Gastrocnemius medialis (tissue), 4 donors: ENCODE measurements around the gene SZT2. TPM values are rescaled to one million over a fixed set of nuclear protein-coding genes. Genes with fewer than 3 reads are reported as not detected.

Experiments used
- ATAC-seq, 2 donors: fragments of 150-250 bp; one replicate each; pipeline ENCODE4 v1.9.1; 2016
- DNase-seq, 2 donors: peaks; one replicate each; pipeline ENCODE4 v3.0.0-alpha.2; 2019
- H3K27ac ChIP-seq, 4 donors: fragments of 200-600 bp; sonication (generic); 1 replicate in 1 of 4; 2 replicates in 3 of 4; pipeline ENCODE4 v1.5.1; 2016 to 2018; ENCODE audit warnings: mild to moderate bottlenecking in 2 of 4, moderate library complexity in 1 of 4
- H3K27me3 ChIP-seq, 3 donors: fragments of 200-600 bp; sonication (generic) in 2 of 3; 1 replicate in 1 of 3; 2 replicates in 2 of 3; pipeline versions ENCODE4 v1.5.1 to v1.6.0; 2016 to 2019; ENCODE audit warnings: mild to moderate bottlenecking in 1 of 3, moderate library complexity in 1 of 3
- H3K36me3 ChIP-seq, 2 donors: fragments of 200-600 bp; sonication (generic) in 1 of 2; one replicate each; pipeline ENCODE4 v1.5.1; 2017 to 2018
- H3K4me1 ChIP-seq, 2 donors: fragments of 200-600 bp; sonication (generic) in 1 of 2; one replicate each; pipeline ENCODE4 v1.5.1; 2016 to 2017; ENCODE audit warnings: mild to moderate bottlenecking in 2 of 2
- H3K4me3 ChIP-seq, 4 donors: fragments of 200-600 bp; sonication (generic) in 3 of 4; 1 replicate in 1 of 4; 2 replicates in 3 of 4; pipeline ENCODE4 v1.5.1; 2016 to 2019; ENCODE audit warnings: mild to moderate bottlenecking in 2 of 4
- H3K9me3 ChIP-seq, 3 donors: fragments of 200-600 bp; sonication (generic) in 2 of 3; 1 replicate in 1 of 3; 2 replicates in 2 of 3; pipeline ENCODE4 v1.5.1; 2016 to 2019
- POLR2A ChIP-seq, 2 donors: fragments of 450-650 bp; IDR thresholded peaks; one replicate each; pipeline ENCODE4 v1.6.1; 2017; ENCODE audit warnings: antibody characterized with exemption in 2 of 2, mild to moderate bottlenecking in 2 of 2, moderate library complexity in 2 of 2
- in situ Hi-C, 4 donors: fragments of 200-750 bp; cut with MboI; loops; one replicate each; pipeline versions ENCODE4 v1.15.0 to v1.8.0; 2017; ENCODE audit warnings: low sequenced_read_pairs in 4 of 4
- intact Hi-C: fragments of 100-400 bp; cut with DNase I; formaldehyde crosslinking; loops from one replicate; pipeline ENCODE4 v1.15.1; 2023; ENCODE audit warnings: low total_unique reads
- microRNA-seq, 2 donors: library from miRNA; unstranded; fragments of <30 nt; microRNA quantifications; one replicate each; pipeline ENCODE4, GENCODE V29; 2016; ENCODE audit warnings: borderline replicate concordance in 2 of 2
- total RNA-seq, 4 donors: library from RNA; depleted of rRNA; stranded (reverse); fragments of >200 nt; gene quantifications; one replicate each; pipeline versions ENCODE4 v1.1.0 to v1.2.3, GENCODE V29; 2016
- TF ChIP-seq, protein P1 (sequence below), 5 experiments: fragments of 450-650 bp in 3 of 5; fragments of 200-600 bp in 2 of 5; sonication (generic) in 2 of 5; IDR thresholded peaks in 4 of 5; conservative IDR thresholded peaks in 1 of 5; 1 replicate in 4 of 5; 2 replicates in 1 of 5; pipeline ENCODE4 v1.5.1; 2016 to 2019; ENCODE audit warnings: antibody characterized with exemption in 5 of 5, mild to moderate bottlenecking in 3 of 5, moderate library complexity in 3 of 5

The SZT2 gene
- total RNA-seq, 4 donors from 2014 or later: 15.9 to 20.9 (median 17.9) TPM

- H3K4me1 ChIP-seq: no peaks in the 10 kb centered on the region
- intact Hi-C loops: no loop called here
- no peaks in the 10 kb centered on the region for H3K36me3 ChIP-seq
- no peak overlapping the region for H3K27ac ChIP-seq
- H3K4me3 ChIP-seq: no peak overlapping the region
- no peak for ATAC-seq
- no peaks in the 10 kb centered on the region for H3K9me3 ChIP-seq
- TF ChIP-seq POLR2A (IDR thresholded peaks at IDR 0.05): no peak
- TF ChIP-seq, protein P1, sequence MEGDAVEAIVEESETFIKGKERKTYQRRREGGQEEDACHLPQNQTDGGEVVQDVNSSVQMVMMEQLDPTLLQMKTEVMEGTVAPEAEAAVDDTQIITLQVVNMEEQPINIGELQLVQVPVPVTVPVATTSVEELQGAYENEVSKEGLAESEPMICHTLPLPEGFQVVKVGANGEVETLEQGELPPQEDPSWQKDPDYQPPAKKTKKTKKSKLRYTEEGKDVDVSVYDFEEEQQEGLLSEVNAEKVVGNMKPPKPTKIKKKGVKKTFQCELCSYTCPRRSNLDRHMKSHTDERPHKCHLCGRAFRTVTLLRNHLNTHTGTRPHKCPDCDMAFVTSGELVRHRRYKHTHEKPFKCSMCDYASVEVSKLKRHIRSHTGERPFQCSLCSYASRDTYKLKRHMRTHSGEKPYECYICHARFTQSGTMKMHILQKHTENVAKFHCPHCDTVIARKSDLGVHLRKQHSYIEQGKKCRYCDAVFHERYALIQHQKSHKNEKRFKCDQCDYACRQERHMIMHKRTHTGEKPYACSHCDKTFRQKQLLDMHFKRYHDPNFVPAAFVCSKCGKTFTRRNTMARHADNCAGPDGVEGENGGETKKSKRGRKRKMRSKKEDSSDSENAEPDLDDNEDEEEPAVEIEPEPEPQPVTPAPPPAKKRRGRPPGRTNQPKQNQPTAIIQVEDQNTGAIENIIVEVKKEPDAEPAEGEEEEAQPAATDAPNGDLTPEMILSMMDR (IDR thresholded peaks at IDR 0.05 in 4 of 5, conservative IDR thresholded peaks at IDR 0.05 in 1 of 5): no peak
- no peak for DNase-seq
- in situ Hi-C loops: no loop called here
- no peaks in the 10 kb centered on the region for H3K27me3 ChIP-seq
These were observed 113.8 kb downstream of the SZT2 start for GRCh38 chr1:43503534-43503933.

Small RNA genes within 50 kb of the gene (microRNA-seq; reads per million reads assigned to microRNA genes)
- gene MIR6734: 0.85 to 1.2 reads per million in 2 donors
- gene MIR6735: 0.85 to 1.2 reads per million in 2 donors

Other genes with a start within 250 kb of the SZT2 start
- gene EBNA1BP2, start 217.6 kb upstream of the SZT2 start, total RNA-seq: 10 to 100 TPM; 41.2 to 68.4 (median 59.1) TPM
- under 1 TPM in 2 of 4 donors, not detected in 2; 0.10 to 0.13 TPM for gene CFAP57, start 217.6 kb upstream of the SZT2 start, total RNA-seq
- gene TMEM125, start 119.9 kb upstream of the SZT2 start, total RNA-seq: not detected
- gene C1orf210, start 104.3 kb upstream of the SZT2 start, total RNA-seq: under 1 TPM in 1 of 4 donors, not detected in 3; 0.27 TPM
- gene TIE1, start 88.9 kb upstream of the SZT2 start, total RNA-seq: 10 to 100 TPM; 15.9 to 27.9 (median 20.7) TPM
- not detected for gene MPL, start 52.1 kb upstream of the SZT2 start, total RNA-seq
- gene CDC20, start 30.9 kb upstream of the SZT2 start, total RNA-seq: 1 to 10 TPM in 1 of 4 donors, under 1 TPM in 3; 0.46 to 2.4 (median 0.76) TPM
- 10 to 100 TPM; 19.6 to 26.7 (median 21.4) TPM for gene ELOVL1, start 21.9 kb upstream of the SZT2 start, total RNA-seq
- 10 to 100 TPM; 14.9 to 30.8 (median 23.8) TPM for gene MED8, start 99 bp upstream of the SZT2 start, total RNA-seq
- gene HYI, start 64.0 kb downstream of the SZT2 start, total RNA-seq: 10 to 100 TPM in 2 of 4 donors, 1 to 10 TPM in 2; 7.4 to 13.4 (median 10.7) TPM
- 1 to 10 TPM; 1.8 to 2.6 (median 2.5) TPM for gene PTPRF, start 141.0 kb downstream of the SZT2 start, total RNA-seq